Trophoblast cell (in vitro differentiated cells and primary cell): Measurements from ENCODE around the gene NHERF2.

Experiments used
- DNase-seq, 2 donors: peaks; one replicate each; pipeline ENCODE4 v3.0.0-alpha.2; 2016
- H2AFZ ChIP-seq: 2 replicates; pipeline ENCODE4 v1.6.1; 2013; ENCODE audit warnings: low read length, moderate library complexity, mild to moderate bottlenecking; ENCODE audit not compliant: insufficient read depth, poor library complexity
- H2AK5ac ChIP-seq: 2 replicates; pipeline ENCODE4 v1.6.1; 2013; ENCODE audit warnings: mild to moderate bottlenecking, low read length
- H2BK120ac ChIP-seq: 2 replicates; pipeline ENCODE4 v1.6.1; 2013; ENCODE audit warnings: low read length, mild to moderate bottlenecking, moderate library complexity; ENCODE audit not compliant: insufficient read depth, poor library complexity
- H2BK12ac ChIP-seq: 2 replicates; pipeline ENCODE4 v1.6.1; 2013; ENCODE audit warnings: mild to moderate bottlenecking, low read length, moderate library complexity
- H2BK5ac ChIP-seq: 2 replicates; pipeline ENCODE4 v1.6.1; 2013; ENCODE audit warnings: low read length, low read depth, moderate library complexity, mild to moderate bottlenecking; ENCODE audit not compliant: poor library complexity
- H3K14ac ChIP-seq: 2 replicates; pipeline ENCODE4 v1.6.1; 2013; ENCODE audit warnings: mild to moderate bottlenecking, low read length
- H3K18ac ChIP-seq: 2 replicates; pipeline ENCODE4 v1.6.1; 2013; ENCODE audit warnings: mild to moderate bottlenecking, low read length
- H3K23ac ChIP-seq: 2 replicates; pipeline ENCODE4 v1.6.1; 2013; ENCODE audit warnings: low read length
- H3K27ac ChIP-seq: 2 replicates; pipeline ENCODE4 v1.5.1; 2013; ENCODE audit warnings: low read depth, mild to moderate bottlenecking, inconsistent platforms, low read length, moderate library complexity
- H3K27me3 ChIP-seq: 2 replicates; pipeline ENCODE4 v1.6.1; 2013; ENCODE audit warnings: inconsistent platforms, mild to moderate bottlenecking, low read length, moderate library complexity; ENCODE audit not compliant: insufficient read depth
- H3K36me3 ChIP-seq, 2 experiments: 1 replicate in 1 of 2; 2 replicates in 1 of 2; pipeline ENCODE4 v1.6.1; 2013; ENCODE audit warnings: low read length in 2 of 2, mild to moderate bottlenecking in 2 of 2, moderate library complexity in 1 of 2; ENCODE audit not compliant: insufficient read depth in 2 of 2, control insufficient read depth in 1 of 2
- H3K4ac ChIP-seq: 2 replicates; pipeline ENCODE4 v1.6.1; 2013; ENCODE audit warnings: low read depth, mild to moderate bottlenecking, low read length, moderate library complexity
- H3K4me1 ChIP-seq, 2 experiments: 1 replicate in 1 of 2; 2 replicates in 1 of 2; pipeline ENCODE4 v1.6.1; 2013; ENCODE audit warnings: low read length in 2 of 2, mild to moderate bottlenecking in 2 of 2, moderate library complexity in 1 of 2; ENCODE audit not compliant: insufficient read depth in 2 of 2, control insufficient read depth in 1 of 2
- H3K4me2 ChIP-seq: 2 replicates; pipeline ENCODE4 v1.6.1; 2013; ENCODE audit warnings: inconsistent platforms, mild to moderate bottlenecking, low read length, moderate library complexity
- H3K4me3 ChIP-seq: 2 replicates; pipeline ENCODE4 v1.5.1; 2013; ENCODE audit warnings: mild to moderate bottlenecking, low read depth, low read length, inconsistent platforms
- H3K79me1 ChIP-seq: one replicate; pipeline ENCODE4 v1.6.1; 2013; ENCODE audit warnings: low read length
- H3K79me2 ChIP-seq: 2 replicates; pipeline ENCODE4 v1.6.1; 2013; ENCODE audit warnings: low read length, mild to moderate bottlenecking; ENCODE audit not compliant: control insufficient read depth, insufficient read depth, poor library complexity
- H3K9ac ChIP-seq: 2 replicates; pipeline ENCODE4 v1.6.1; 2013; ENCODE audit warnings: mild to moderate bottlenecking, low read length
- H3K9me3 ChIP-seq: 2 replicates; pipeline ENCODE4 v1.6.1; 2013; ENCODE audit warnings: low read depth, mild to moderate bottlenecking, control low read depth, inconsistent platforms, low read length; ENCODE audit not compliant: insufficient read depth
- H4K12ac ChIP-seq: 2 replicates; pipeline ENCODE4 v1.6.1; 2013; ENCODE audit warnings: low read depth, mild to moderate bottlenecking, low read length, moderate library complexity
- H4K8ac ChIP-seq: 2 replicates; pipeline ENCODE4 v1.6.1; 2013; ENCODE audit warnings: low read depth, mild to moderate bottlenecking, low read length, moderate library complexity
- H4K91ac ChIP-seq: one replicate; pipeline ENCODE4 v1.6.1; 2013; ENCODE audit warnings: low read depth, mild to moderate bottlenecking, low read length, moderate library complexity
- WGBS: extraction: QIAGEN DNeasy Blood & Tissue Kit; methylation state at CpG from one replicate; pipeline ENCODE4 v1.1.7; 2013; ENCODE audit warnings: missing lambda C conversion rate; ENCODE audit not compliant: insufficient read length, insufficient coverage; ENCODE audit errors: extremely low coverage; 5-methylcytosine and 5-hydroxymethylcytosine counted together

Gene NHERF2

GRCh38 chr16:2070576-2071453 lies 44.1 kb downstream of the NHERF2 start:
- no peak overlapping the region for H3K14ac ChIP-seq
- no peaks in the 10 kb centered on the region for H3K79me2 ChIP-seq
- H3K4me1 ChIP-seq, result no peaks in the 10 kb centered on the region
- no peak overlapping the region for H2AK5ac ChIP-seq
- DNase-seq, result no peak
- H3K79me1 ChIP-seq, result no peaks in the 10 kb centered on the region
- no peak overlapping the region for H4K91ac ChIP-seq
- no peak overlapping the region for H2BK120ac ChIP-seq
- no CpG with 5 or more reads among the region's 29 CpGs for WGBS
- H4K12ac ChIP-seq, result no peak overlapping the region
- H3K36me3 ChIP-seq, result peaks cover 68 to 70% of the 10 kb centered on the region in 2 experiments
- H3K23ac ChIP-seq, result no peak overlapping the region
- no peak overlapping the region for H3K18ac ChIP-seq
- no peak overlapping the region for H3K27ac ChIP-seq
- no peak overlapping the region for H2BK12ac ChIP-seq
- no peak overlapping the region for H2AFZ ChIP-seq
- no peaks in the 10 kb centered on the region for H3K27me3 ChIP-seq
- H3K4me2 ChIP-seq, result no peak overlapping the region
- no peak overlapping the region for H3K9ac ChIP-seq
- no peak overlapping the region for H3K4ac ChIP-seq
- H3K9me3 ChIP-seq, result peaks cover 2% of the 10 kb centered on the region
- H3K4me3 ChIP-seq, result no peak overlapping the region
- H4K8ac ChIP-seq, result no peak overlapping the region
- H2BK5ac ChIP-seq, result no peak overlapping the region

GRCh38 chr16:2071454-2072202 lies 44.9 kb downstream of the NHERF2 start:
- Histone ChIP-seq H3K18ac (no peak overlapping the region), H3K4me3 (no peak overlapping the region), H4K12ac (no peak overlapping the region), H2BK12ac (no peak overlapping the region), H3K27ac (no peak overlapping the region), H3K4me1 (no peaks in the 10 kb centered on the region), H3K23ac (no peak overlapping the region), H3K27me3 (no peaks in the 10 kb centered on the region), H3K14ac (no peak overlapping the region), H3K4ac (no peak overlapping the region), H4K91ac (no peak overlapping the region), H3K9me3 (peaks cover 2% of the 10 kb centered on the region), H3K79me1 (no peaks in the 10 kb centered on the region), H2AK5ac (no peak overlapping the region), H3K36me3 (peaks cover 69 to 72% of the 10 kb centered on the region in 2 experiments), H3K9ac (no peak overlapping the region), H2AFZ (no peak overlapping the region), H3K4me2 (no peak overlapping the region), H4K8ac (no peak overlapping the region), H3K79me2 (no peaks in the 10 kb centered on the region), H2BK120ac (no peak overlapping the region), H2BK5ac (no peak overlapping the region)
- no peak for DNase-seq
- no CpG with 5 or more reads among the region's 34 CpGs for WGBS

GRCh38 chr16:2072926-2073325 lies 46.2 kb downstream of the NHERF2 start:
- Histone ChIP-seq H2BK120ac (no peak overlapping the region), H3K4me1 (no peaks in the 10 kb centered on the region), H3K27me3 (no peaks in the 10 kb centered on the region), H2BK5ac (no peak overlapping the region), H2AK5ac (no peak overlapping the region), H3K9ac (no peak overlapping the region), H2BK12ac (no peak overlapping the region), H3K27ac (no peak overlapping the region), H3K23ac (no peak overlapping the region), H2AFZ (no peak overlapping the region), H3K9me3 (peaks cover 2% of the 10 kb centered on the region), H3K79me1 (no peaks in the 10 kb centered on the region), H3K36me3 (peaks cover 69 to 78% of the 10 kb centered on the region in 2 experiments), H3K18ac (no peak overlapping the region), H3K14ac (no peak overlapping the region), H3K4me3 (no peak overlapping the region), H3K4me2 (no peak overlapping the region), H4K91ac (no peak overlapping the region), H4K8ac (no peak overlapping the region), H4K12ac (no peak overlapping the region), H3K4ac (no peak overlapping the region), H3K79me2 (no peaks in the 10 kb centered on the region)
- WGBS, result no CpG with 5 or more reads among the region's 8 CpGs
- DNase-seq, result no peak

DNA sequence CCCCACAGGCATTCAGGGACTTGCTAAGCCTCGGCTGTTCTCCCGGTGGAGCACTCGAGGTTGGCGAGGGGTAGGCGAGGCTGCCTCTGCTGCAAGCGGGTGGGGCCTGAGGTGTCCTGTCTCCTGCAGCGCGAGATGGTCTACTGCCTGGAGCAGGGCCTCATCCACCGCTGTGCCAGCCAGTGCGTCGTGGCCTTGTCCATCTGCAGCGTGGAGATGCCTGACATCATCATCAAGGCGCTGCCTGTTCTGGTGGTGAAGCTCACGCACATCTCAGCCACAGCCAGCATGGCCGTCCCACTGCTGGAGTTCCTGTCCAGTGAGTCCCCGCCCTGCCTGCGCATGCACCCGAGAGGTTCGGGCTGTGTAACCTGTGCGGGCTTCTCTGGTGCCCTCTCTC lies 47.4 kb downstream of the NHERF2 start:
- no CpG with 5 or more reads among the region's 20 CpGs for WGBS
- Histone ChIP-seq H3K9ac (no peak overlapping the region), H3K4me1 (no peaks in the 10 kb centered on the region), H3K27ac (no peak overlapping the region), H3K79me1 (no peaks in the 10 kb centered on the region), H3K79me2 (no peaks in the 10 kb centered on the region), H4K91ac (no peak overlapping the region), H3K36me3 (peaks cover 71 to 81% of the 10 kb centered on the region in 2 experiments), H3K18ac (no peak overlapping the region), H3K9me3 (peaks cover 2% of the 10 kb centered on the region), H4K8ac (no peak overlapping the region), H3K4ac (no peak overlapping the region), H2BK120ac (no peak overlapping the region), H3K27me3 (no peaks in the 10 kb centered on the region), H3K14ac (no peak overlapping the region), H3K4me3 (no peak overlapping the region), H2AK5ac (no peak overlapping the region), H3K4me2 (no peak overlapping the region), H4K12ac (no peak overlapping the region), H2BK5ac (no peak overlapping the region), H3K23ac (no peak overlapping the region), H2BK12ac (no peak overlapping the region), H2AFZ (no peak overlapping the region)
- DNase-seq, result no peak
